AG09319 (cell line): ENCODE results near the gene TMEM247.
A peak's percentile ranks its signal among the peaks of the same experiment; 100 is the strongest.

Source experiments
- DNase-seq: peaks from one replicate; pipeline ENCODE4 v3.0.0-alpha.2; 2010; ENCODE audit warnings: low read depth; ENCODE audit errors: extremely low read depth
- CTCF ChIP-seq: IDR thresholded peaks from 2 replicates; pipeline ENCODE4 v1.5.1; 2011; ENCODE audit warnings: low read depth, mild to moderate bottlenecking, inconsistent platforms, low read length, moderate library complexity

TMEM247 gene

GRCh38 chr2:46481198-46482193 is 2.1 kb downstream of the TMEM247 start:
- no peak for DNase-seq

DNA sequence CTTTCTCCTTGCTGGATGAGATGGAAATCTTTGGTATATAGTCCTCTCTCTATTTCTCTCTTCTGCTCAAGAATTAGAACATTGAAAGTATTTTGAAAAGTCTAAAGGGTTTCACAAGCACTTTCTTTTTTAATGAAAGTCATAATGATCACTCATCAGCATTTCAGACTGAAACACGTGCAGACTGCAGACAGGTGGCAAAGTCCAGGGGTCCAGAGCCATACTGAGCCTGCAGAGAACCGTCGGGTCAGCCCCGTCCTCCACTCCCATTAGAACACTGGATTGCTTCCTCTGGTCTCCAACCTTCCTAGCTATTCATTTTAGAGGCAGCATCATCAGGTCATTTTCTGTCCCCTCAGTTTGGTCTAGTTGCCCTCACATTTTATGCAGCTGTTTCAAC is 3.1 kb downstream of the TMEM247 start:
- no peak for TF ChIP-seq CTCF
- no peak for DNase-seq

More at GRCh38 chr2:46481198-46482193, 2.1 kb downstream of the TMEM247 start:
- TF ChIP-seq CTCF: no peak

- no peak for TF ChIP-seq CTCF
- no peak for DNase-seq
Observed at GRCh38 chr2:46485002-46485401, 5.6 kb downstream of the TMEM247 start.

DNA sequence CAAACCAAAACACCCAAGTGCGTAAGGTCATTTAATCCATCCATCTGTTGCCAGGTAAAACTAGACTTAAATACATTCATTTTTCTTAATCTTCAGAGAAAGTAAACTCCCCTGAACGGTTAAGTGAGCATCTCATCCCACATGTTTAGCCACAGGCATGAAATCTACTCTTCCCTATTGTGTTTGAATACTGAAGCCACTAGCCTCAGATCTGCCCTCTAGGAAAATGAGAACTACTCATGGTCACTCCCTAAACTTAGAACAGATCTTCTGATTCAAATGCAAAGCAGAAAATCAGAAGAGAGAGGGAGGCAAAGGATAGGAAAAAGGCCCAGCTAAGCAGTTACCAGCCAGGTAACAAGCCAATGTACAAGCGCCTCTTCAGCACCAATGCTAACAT is 7.1 kb downstream of the TMEM247 start:
- TF ChIP-seq CTCF: no peak
- DNase-seq: no peak

DNA sequence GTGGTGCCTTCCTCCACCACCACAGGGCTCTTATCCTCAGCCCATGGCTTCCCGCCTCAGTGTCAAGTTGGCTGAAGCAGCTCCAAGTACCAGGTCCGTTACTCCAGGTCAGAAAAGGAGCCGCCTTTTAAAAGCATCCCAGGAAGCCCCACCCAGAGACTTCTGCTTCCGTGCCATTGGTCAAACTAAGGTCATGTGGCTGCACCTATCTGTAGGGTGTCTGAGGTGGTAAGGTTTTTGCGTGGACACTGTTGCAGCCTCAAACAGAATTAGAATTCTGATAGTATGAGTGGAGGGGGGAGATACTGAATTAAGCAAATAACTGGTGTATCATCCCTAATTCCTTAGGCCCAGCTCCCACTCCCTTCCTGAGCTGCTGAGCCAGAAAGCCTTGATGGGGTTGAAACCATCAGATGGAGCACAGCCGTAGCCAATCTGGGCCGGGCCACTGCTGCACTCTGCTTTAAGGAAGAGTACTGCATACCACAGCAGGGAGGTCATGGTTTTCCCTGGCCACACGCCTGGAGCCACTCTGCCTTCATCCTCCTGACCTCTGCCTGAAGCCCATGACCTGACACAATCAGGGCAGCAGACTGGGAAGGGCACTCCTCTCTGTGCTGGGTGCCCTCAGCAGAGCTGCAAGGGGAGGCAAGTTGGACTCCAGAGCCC is 8.4 kb downstream of the TMEM247 start:
- no peak for TF ChIP-seq CTCF
- peak; percentile 43 for DNase-seq

DNA sequence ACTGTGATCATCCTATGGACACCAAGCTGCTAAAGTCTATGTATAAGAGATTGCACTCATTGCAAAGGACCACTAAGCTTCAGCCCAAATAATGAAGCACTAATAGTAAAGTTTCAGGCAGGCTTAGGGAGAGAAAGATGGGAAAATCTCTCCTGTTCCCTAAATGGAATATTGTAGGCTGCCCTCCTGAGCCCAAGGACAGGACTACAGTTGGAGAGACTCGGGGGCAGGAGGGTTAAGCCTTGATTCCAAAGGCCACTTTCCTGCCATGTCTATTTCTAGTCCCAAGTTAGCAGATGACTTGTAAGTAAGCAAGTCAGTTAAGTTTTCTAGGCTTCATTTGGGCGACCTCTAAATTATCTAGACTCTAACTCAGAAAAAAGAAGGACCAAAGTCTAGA is 9.0 kb downstream of the TMEM247 start:
- no peak for DNase-seq
- no peak for TF ChIP-seq CTCF
